Testis (tissue), 3 donors: ENCODE measurements around the gene CCDC177. TPM values are rescaled to one million over a fixed set of nuclear protein-coding genes. Genes with fewer than 3 reads are reported as not detected.

Experiments
- DNase-seq: peaks from one replicate; pipeline ENCODE4 v3.0.0-alpha.2; 2019
- H3K27ac ChIP-seq, 2 donors: fragments of 200-600 bp; sonication (generic); one replicate each; pipeline ENCODE4 v1.5.1; 2019
- H3K27me3 ChIP-seq: fragments of 200-600 bp; sonication (generic); one replicate; pipeline ENCODE4 v1.5.1; 2019
- H3K36me3 ChIP-seq: fragments of 200-600 bp; sonication (generic); one replicate; pipeline ENCODE4 v1.5.1; 2017; ENCODE audit warnings: low read depth; ENCODE audit errors: missing control alignments
- H3K4me1 ChIP-seq: fragments of 200-600 bp; sonication (generic); one replicate; pipeline ENCODE4 v1.5.1; 2019
- H3K4me3 ChIP-seq, 2 donors: fragments of 200-600 bp; sonication (generic); one replicate each; pipeline ENCODE4 v1.5.1; 2017 to 2019
- H3K9me3 ChIP-seq: fragments of 200-600 bp; sonication (generic); one replicate; pipeline ENCODE4 v1.5.1; 2017
- CTCF ChIP-seq, 3 experiments: fragments of 450-650 bp in 2 of 3; fragments of 200-600 bp in 1 of 3; sonication (generic) in 1 of 3; IDR thresholded peaks; one replicate each; pipeline ENCODE4 v1.5.1; 2016 to 2019; ENCODE audit warnings: antibody characterized with exemption in 3 of 3, mild to moderate bottlenecking in 2 of 3, moderate library complexity in 1 of 3
- POLR2A ChIP-seq: fragments of 450-650 bp; IDR thresholded peaks from one replicate; pipeline ENCODE4 v1.6.1; 2017; ENCODE audit warnings: antibody characterized with exemption, mild to moderate bottlenecking, moderate library complexity
- WGBS, 2 donors: methylation state at CpG; one replicate each; pipeline ENCODE4 v1.1.5; 2018; 5-methylcytosine and 5-hydroxymethylcytosine counted together
- intact Hi-C: fragments of 100-400 bp; cut with DNase I; formaldehyde crosslinking; loops from one replicate; pipeline ENCODE4 v1.15.1; 2023; ENCODE audit warnings: low total_unique reads
- polyA plus RNA-seq: library from polyadenylated mRNA; stranded (reverse); fragments of 350-450 nt; fragmentation: Illumina TruSeq; extraction: RNeasy Lipid Tissue Mini Kit (QIAGEN cat#74804); gene quantifications from one replicate; pipeline ENCODE4 v1.2.3, GENCODE V29; 2014; ENCODE audit warnings: low read depth, low replicate concordance; ENCODE audit not compliant: insufficient read depth
- total RNA-seq, 2 donors: library from RNA; depleted of rRNA; stranded (reverse); fragments of >200 nt; gene quantifications; one replicate each; pipeline ENCODE4 v1.2.3, GENCODE V29; 2016

Gene CCDC177
- total and polyA plus RNA-seq, 3 donors from 2014 or later, result 0.63 to 1.9 (median 1.7) TPM

GRCh38 chr14:69551511-69551910 lies 23.2 kb downstream of the CCDC177 start:
- no peaks in the 10 kb centered on the region for H3K36me3 ChIP-seq
- intact Hi-C loops, result no loop called here
- no peaks in the 10 kb centered on the region for H3K27me3 ChIP-seq

GRCh38 chr14:69548566-69548965 lies 26.1 kb downstream of the CCDC177 start:
- H3K9me3 ChIP-seq, result no peaks in the 10 kb centered on the region
- no peak overlapping the region for H3K4me3 ChIP-seq
- TF ChIP-seq POLR2A (no peak), CTCF (IDR thresholded peaks at IDR 0.05) (no peak)
- DNase-seq, result no peak
- H3K27me3 ChIP-seq, result no peaks in the 10 kb centered on the region
- peaks cover 5% of the 10 kb centered on the region for H3K4me1 ChIP-seq
- intact Hi-C loops, result no loop called here
- WGBS, 2 donors, result 41 to 65% methylated on average over 8 of the region's 8 CpGs
- no peak overlapping the region for H3K27ac ChIP-seq
- no peaks in the 10 kb centered on the region for H3K36me3 ChIP-seq

More at GRCh38 chr14:69551511-69551910, 23.2 kb downstream of the CCDC177 start:
- Histone ChIP-seq H3K27ac (no peak overlapping the region), H3K9me3 (no peaks in the 10 kb centered on the region), H3K4me3 (no peak overlapping the region), H3K4me1 (peaks cover 5% of the 10 kb centered on the region)
- no peak for DNase-seq
- no peak for TF ChIP-seq POLR2A
- TF ChIP-seq CTCF (IDR thresholded peaks at IDR 0.05), result no peak
- 80 to 87% methylated on average over 2 of the region's 2 CpGs for WGBS, 2 donors

- H3K27ac ChIP-seq, result no peak overlapping the region
- peak overlapping the region in 1 of 2 donors; percentile 48 for H3K4me3 ChIP-seq
- peak; percentile 37 for DNase-seq
- H3K36me3 ChIP-seq, result no peaks in the 10 kb centered on the region
- peaks cover 5% of the 10 kb centered on the region for H3K4me1 ChIP-seq
- intact Hi-C loops, result no loop called here
- no peaks in the 10 kb centered on the region for H3K27me3 ChIP-seq
- 2 to 7% methylated on average over 23 to 46 of the region's 46 CpGs for WGBS, 2 donors
- peak in 2 of 3 experiments; percentile 45 to 64 for TF ChIP-seq CTCF (IDR thresholded peaks at IDR 0.05)
- TF ChIP-seq POLR2A, result no peak
- H3K9me3 ChIP-seq, result no peaks in the 10 kb centered on the region
These were observed 26.8 kb downstream of the CCDC177 start for GRCh38 chr14:69547701-69548348.

GRCh38 chr14:69543341-69544115 lies 31.1 kb downstream of the CCDC177 start:
- intact Hi-C loops, result no loop called here
- peaks cover 5% of the 10 kb centered on the region for H3K4me1 ChIP-seq
- no peak overlapping the region for H3K4me3 ChIP-seq
- H3K27me3 ChIP-seq, result no peaks in the 10 kb centered on the region
- no peaks in the 10 kb centered on the region for H3K36me3 ChIP-seq
- H3K9me3 ChIP-seq, result no peaks in the 10 kb centered on the region
- TF ChIP-seq POLR2A (no peak), CTCF (IDR thresholded peaks at IDR 0.05) (no peak)
- peak; percentile 16 for DNase-seq
- WGBS, 2 donors, result 61 to 72% methylated on average over 12 of the region's 12 CpGs
- H3K27ac ChIP-seq, result no peak overlapping the region
